GM12878 (cell line): ENCODE data around the gene TRAF7. TPM values are rescaled to one million over a fixed set of nuclear protein-coding genes. Genes with fewer than 3 reads are reported as not detected.
A peak's percentile ranks its signal among the peaks of the same experiment; 100 is the strongest.

ENCODE experiments used
- E2F4 ChIP-seq: IDR thresholded peaks from 2 replicates; pipeline ENCODE4 v1.6.1; 2012; ENCODE audit warnings: low read depth, low read length, improper control_type of control experiment
- IRF5 ChIP-seq: fragments of 450-650 bp; IDR thresholded peaks from 2 replicates; pipeline ENCODE4 v1.6.1; 2017; ENCODE audit warnings: borderline replicate concordance
- PKNOX1 ChIP-seq: fragments of 450-650 bp; IDR thresholded peaks from 2 replicates; pipeline ENCODE4 v1.6.1; 2016; ENCODE audit warnings: mild to moderate bottlenecking
- SUPT20H ChIP-seq: IDR thresholded peaks from 2 replicates; pipeline ENCODE4 v1.6.1; 2011; ENCODE audit warnings: low read depth, mild to moderate bottlenecking, low read length, moderate library complexity, borderline replicate concordance; ENCODE audit not compliant: control insufficient read depth
- ZBTB4 ChIP-seq: fragments of 450-650 bp; formaldehyde crosslinking; IDR thresholded peaks from 2 replicates; pipeline ENCODE4 v1.4.0; 2022; ENCODE audit warnings: mild to moderate bottlenecking, moderate library complexity
- ZNF687 ChIP-seq: fragments of 450-650 bp; IDR thresholded peaks from 2 replicates; pipeline ENCODE4 v1.6.1; 2017; ENCODE audit warnings: mild to moderate bottlenecking, moderate library complexity
- polyA plus RNA-seq, 11 experiments: library from polyadenylated mRNA; depleted of rRNA in 4 of 11; unstranded in 6 of 11; stranded (reverse) in 5 of 11; fragments of >200 nt; fragmentation: Nextera tagmentation in 4 of 11; fragmentation: Illumina TruSeq in 1 of 11; extraction: Ambion mirVana in 4 of 11; extraction: Trizol in 1 of 11; gene quantifications; 1 replicate in 1 of 11; 2 replicates in 10 of 11; pipeline versions ENCODE4 v1.2.1 to v1.2.3, GENCODE V29; 2011 to 2016; ENCODE audit warnings: inconsistent platforms in 2 of 11, missing spikeins in 2 of 11, low read depth in 1 of 11
- total RNA-seq, 4 experiments: library from RNA; depleted of rRNA in 3 of 4; stranded (reverse); fragments of >200 nt in 3 of 4; fragmentation: Illumina TruSeq in 1 of 4; extraction: Trizol in 1 of 4; gene quantifications; 2 replicates each; pipeline versions ENCODE4 v1.2.1 to v1.2.3, GENCODE V29; 2013 to 2021

Gene TRAF7
- total and polyA plus RNA-seq, 10 of the 15 experiments (the other 5 are each of a cell fraction or from before 2014, with no cell fraction given), result 0.61 to 87.0 (median 30.0) TPM

- no peak for TF ChIP-seq ZBTB4 (CRISPR knock-in tag)
- TF ChIP-seq ZNF687, result no peak
- TF ChIP-seq E2F4, result no peak
- TF ChIP-seq PKNOX1, result peak; percentile 61
- TF ChIP-seq IRF5, result no peak
- TF ChIP-seq SUPT20H, result no peak
Observed at GRCh38 chr16:2212362-2213324, 57.1 kb downstream of the TRAF7 start (continued).
